Thoracic aorta (tissue), 2 donors: ENCODE data around the gene BABAM2. TPM values are rescaled to one million over a fixed set of nuclear protein-coding genes. Genes with fewer than 3 reads are reported as not detected.

Experiments used
- ATAC-seq: fragments of 150-250 bp; one replicate; pipeline ENCODE4 v1.8.0; 2017; ENCODE audit warnings: low read depth; ENCODE audit not compliant: insufficient number of reproducible peaks, low FRiP score
- DNase-seq: peaks from one replicate; pipeline ENCODE4 v3.0.0-alpha.2; 2020; ENCODE audit warnings: low spot score
- H3K27ac ChIP-seq, 2 donors: fragments of 200-600 bp; sonication (generic); 1 replicate in 1 of 2; 2 replicates in 1 of 2; pipeline ENCODE4 v1.5.1; 2016; ENCODE audit warnings: mild to moderate bottlenecking in 2 of 2, moderate library complexity in 2 of 2
- H3K27me3 ChIP-seq: fragments of 200-600 bp; sonication (generic); replicated peaks from 2 replicates; pipeline ENCODE4 v1.6.0; 2016; ENCODE audit warnings: mild to moderate bottlenecking; ENCODE audit not compliant: insufficient read depth
- H3K36me3 ChIP-seq: fragments of 200-600 bp; sonication (generic); one replicate; pipeline ENCODE4 v1.5.1; 2016
- H3K4me1 ChIP-seq, 2 donors: fragments of 200-600 bp; sonication (generic); 1 replicate in 1 of 2; 2 replicates in 1 of 2; pipeline versions ENCODE4 v1.5.1 to v1.6.0; 2016; ENCODE audit warnings: low read depth in 2 of 2, mild to moderate bottlenecking in 1 of 2; ENCODE audit not compliant: control insufficient read depth in 1 of 2
- H3K4me3 ChIP-seq: fragments of 200-600 bp; sonication (generic); 2 replicates; pipeline ENCODE4 v1.5.1; 2016; ENCODE audit warnings: mild to moderate bottlenecking
- H3K9me3 ChIP-seq: fragments of 200-600 bp; sonication (generic); 2 replicates; pipeline ENCODE4 v1.5.1; 2016
- total RNA-seq, 2 donors: library from RNA; depleted of rRNA; stranded (reverse); fragments of >200 nt; gene quantifications; one replicate each; pipeline versions ENCODE4 v1.1.0 to v1.2.3, GENCODE V29; 2016
- TF ChIP-seq, protein P1 (sequence below): fragments of 200-600 bp; sonication (generic); IDR thresholded peaks from one replicate; pipeline ENCODE4 v1.5.1; 2019; ENCODE audit warnings: antibody characterized with exemption

Gene BABAM2
- total RNA-seq, 2 donors from 2014 or later, result 24.7 to 32.8 TPM

GRCh38 chr2:27869763-27870162 lies 20.8 kb upstream of the BABAM2 start:
- DNase-seq (no peak), ATAC-seq (no peak)
- Histone ChIP-seq H3K36me3 (no peaks in the 10 kb centered on the region), H3K27me3 (no peaks in the 10 kb centered on the region), H3K27ac (no peak overlapping the region), H3K9me3 (no peaks in the 10 kb centered on the region), H3K4me1 (no peaks in the 10 kb centered on the region), H3K4me3 (no peak overlapping the region)
- TF ChIP-seq, protein P1, sequence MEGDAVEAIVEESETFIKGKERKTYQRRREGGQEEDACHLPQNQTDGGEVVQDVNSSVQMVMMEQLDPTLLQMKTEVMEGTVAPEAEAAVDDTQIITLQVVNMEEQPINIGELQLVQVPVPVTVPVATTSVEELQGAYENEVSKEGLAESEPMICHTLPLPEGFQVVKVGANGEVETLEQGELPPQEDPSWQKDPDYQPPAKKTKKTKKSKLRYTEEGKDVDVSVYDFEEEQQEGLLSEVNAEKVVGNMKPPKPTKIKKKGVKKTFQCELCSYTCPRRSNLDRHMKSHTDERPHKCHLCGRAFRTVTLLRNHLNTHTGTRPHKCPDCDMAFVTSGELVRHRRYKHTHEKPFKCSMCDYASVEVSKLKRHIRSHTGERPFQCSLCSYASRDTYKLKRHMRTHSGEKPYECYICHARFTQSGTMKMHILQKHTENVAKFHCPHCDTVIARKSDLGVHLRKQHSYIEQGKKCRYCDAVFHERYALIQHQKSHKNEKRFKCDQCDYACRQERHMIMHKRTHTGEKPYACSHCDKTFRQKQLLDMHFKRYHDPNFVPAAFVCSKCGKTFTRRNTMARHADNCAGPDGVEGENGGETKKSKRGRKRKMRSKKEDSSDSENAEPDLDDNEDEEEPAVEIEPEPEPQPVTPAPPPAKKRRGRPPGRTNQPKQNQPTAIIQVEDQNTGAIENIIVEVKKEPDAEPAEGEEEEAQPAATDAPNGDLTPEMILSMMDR, result no peak

- ATAC-seq (no peak), DNase-seq (no peak)
- no peaks in the 10 kb centered on the region for H3K4me1 ChIP-seq
- H3K27ac ChIP-seq, result no peak overlapping the region
- H3K27me3 ChIP-seq, result no peaks in the 10 kb centered on the region
- H3K4me3 ChIP-seq, result no peak overlapping the region
- TF ChIP-seq, protein P1, result no peak
- H3K9me3 ChIP-seq, result no peaks in the 10 kb centered on the region
- no peaks in the 10 kb centered on the region for H3K36me3 ChIP-seq
Observed at GRCh38 chr2:27870724-27871123, 19.8 kb upstream of the BABAM2 start.

DNA sequence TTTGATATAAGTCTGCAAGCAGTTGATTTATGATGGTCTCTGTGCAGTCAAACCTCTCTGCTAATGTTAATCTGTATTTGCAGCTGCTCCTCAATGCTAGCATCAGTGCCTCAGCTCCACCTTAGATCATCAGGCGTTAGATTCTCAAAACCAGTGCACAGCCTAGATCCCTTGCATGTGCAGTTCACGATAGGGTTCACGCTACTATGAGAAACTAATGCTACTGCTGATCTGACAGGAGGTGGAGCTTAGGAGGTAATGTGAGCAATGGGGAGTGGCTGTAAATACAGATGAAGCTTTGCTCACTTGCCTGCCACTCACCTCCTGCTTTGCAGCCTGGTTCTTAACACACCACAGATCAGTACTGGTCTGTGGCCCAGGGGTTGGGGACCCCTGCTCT lies 18.7 kb upstream of the BABAM2 start:
- no peak for ATAC-seq
- DNase-seq, result no peak

GRCh38 chr2:27873091-27873490 lies 17.4 kb upstream of the BABAM2 start:
- no peaks in the 10 kb centered on the region for H3K27me3 ChIP-seq

More for the DNA sequence above, 18.7 kb upstream of the BABAM2 start:
- Histone ChIP-seq H3K27me3 (no peaks in the 10 kb centered on the region), H3K4me3 (no peak overlapping the region), H3K9me3 (peaks cover 5% of the 10 kb centered on the region), H3K4me1 (no peaks in the 10 kb centered on the region), H3K27ac (no peak overlapping the region), H3K36me3 (no peaks in the 10 kb centered on the region)
- TF ChIP-seq, protein P1, result no peak

GRCh38 chr2:27875089-27875881 lies 15.2 kb upstream of the BABAM2 start:
- no peaks in the 10 kb centered on the region for H3K27me3 ChIP-seq
- H3K4me1 ChIP-seq, result no peaks in the 10 kb centered on the region
- H3K27ac ChIP-seq, result no peak overlapping the region
- TF ChIP-seq, protein P1, result no peak
- H3K9me3 ChIP-seq, result peaks cover 5% of the 10 kb centered on the region
- H3K36me3 ChIP-seq, result no peaks in the 10 kb centered on the region
- no peak for ATAC-seq
- no peak overlapping the region for H3K4me3 ChIP-seq
- no peak for DNase-seq

More at GRCh38 chr2:27873091-27873490, 17.4 kb upstream of the BABAM2 start:
- TF ChIP-seq, protein P1, result no peak
- ATAC-seq (no peak), DNase-seq (no peak)
- peaks cover 5% of the 10 kb centered on the region for H3K9me3 ChIP-seq
- no peak overlapping the region for H3K4me3 ChIP-seq
- H3K27ac ChIP-seq, result no peak overlapping the region
- H3K4me1 ChIP-seq, result no peaks in the 10 kb centered on the region
- no peaks in the 10 kb centered on the region for H3K36me3 ChIP-seq
